ENCODE results near the gene MCTP2.
A peak's percentile ranks its signal among the peaks of the same experiment; 100 is the strongest.

The MCTP2 gene

GRCh38 chr15:94238539-94239118, 7.3 kb downstream of the MCTP2 start:
- no peak for TF ChIP-seq GABPA (IDR thresholded peaks at IDR 0.05; ENCODE audit: low read depth)
- no peak for TF ChIP-seq POLR2AphosphoS5 (IDR thresholded peaks at IDR 0.05; ENCODE audit: low read depth)
- no peak for TF ChIP-seq CTCF (IDR thresholded peaks at IDR 0.05; ENCODE audit: insufficient read depth, low read length)
- no peak for TF ChIP-seq REST (IDR thresholded peaks at IDR 0.05; ENCODE audit: insufficient replicate concordance, low read depth)
- peak; percentile 60; the same call in 1 of the 2 replicates for TF ChIP-seq SPI1 (IDR thresholded peaks at IDR 0.05; ENCODE audit: borderline replicate concordance, low read depth)
- DNase-seq (ENCODE audit: low read depth in 1 of 2, low spot score in 1 of 2) = peak in 1 of 2 experiments; percentile 54
- no peaks in the 10 kb centered on the region for H3K27me3 ChIP-seq (ENCODE audit: insufficient read depth, poor library complexity, severe bottlenecking)
- no peak overlapping the region for H3K27ac ChIP-seq (replicated peaks)
- H3K4me3 ChIP-seq (replicated peaks; ENCODE audit: insufficient read depth, low read length) = no peak overlapping the region

- no peak overlapping the region for H3K4me3 ChIP-seq (replicated peaks; ENCODE audit: insufficient read depth, low read length)
- DNase-seq (ENCODE audit: low read depth in 1 of 2, low spot score in 1 of 2) = no peak
- no peak for TF ChIP-seq REST (IDR thresholded peaks at IDR 0.05; ENCODE audit: insufficient replicate concordance, low read depth)
- no peak for TF ChIP-seq POLR2AphosphoS5 (IDR thresholded peaks at IDR 0.05; ENCODE audit: low read depth)
- no peak for TF ChIP-seq CTCF (IDR thresholded peaks at IDR 0.05; ENCODE audit: insufficient read depth, low read length)
- TF ChIP-seq GABPA (IDR thresholded peaks at IDR 0.05; ENCODE audit: low read depth) = no peak
- no peak for TF ChIP-seq SPI1 (IDR thresholded peaks at IDR 0.05; ENCODE audit: borderline replicate concordance, low read depth)
- no peaks in the 10 kb centered on the region for H3K27me3 ChIP-seq (ENCODE audit: insufficient read depth, poor library complexity, severe bottlenecking)
- H3K27ac ChIP-seq (replicated peaks) = no peak overlapping the region
Observed at GRCh38 chr15:94239474-94239873, 8.1 kb downstream of the MCTP2 start.

- TF ChIP-seq CTCF (IDR thresholded peaks at IDR 0.05; ENCODE audit: insufficient read depth, low read length) = no peak
- no peak for TF ChIP-seq POLR2AphosphoS5 (IDR thresholded peaks at IDR 0.05; ENCODE audit: low read depth)
- TF ChIP-seq REST (IDR thresholded peaks at IDR 0.05; ENCODE audit: insufficient replicate concordance, low read depth) = no peak
- no peak for TF ChIP-seq SPI1 (IDR thresholded peaks at IDR 0.05; ENCODE audit: borderline replicate concordance, low read depth)
- no peak overlapping the region for H3K4me3 ChIP-seq (replicated peaks; ENCODE audit: insufficient read depth, low read length)
- DNase-seq (ENCODE audit: low read depth in 1 of 2, low spot score in 1 of 2) = no peak
- no peaks in the 10 kb centered on the region for H3K27me3 ChIP-seq (ENCODE audit: insufficient read depth, poor library complexity, severe bottlenecking)
- no peak overlapping the region for H3K27ac ChIP-seq (replicated peaks)
Observed at GRCh38 chr15:94240480-94240879, 9.1 kb downstream of the MCTP2 start.
